ENCODE measurements around the gene ZC3H7A.

Gene ZC3H7A

DNA sequence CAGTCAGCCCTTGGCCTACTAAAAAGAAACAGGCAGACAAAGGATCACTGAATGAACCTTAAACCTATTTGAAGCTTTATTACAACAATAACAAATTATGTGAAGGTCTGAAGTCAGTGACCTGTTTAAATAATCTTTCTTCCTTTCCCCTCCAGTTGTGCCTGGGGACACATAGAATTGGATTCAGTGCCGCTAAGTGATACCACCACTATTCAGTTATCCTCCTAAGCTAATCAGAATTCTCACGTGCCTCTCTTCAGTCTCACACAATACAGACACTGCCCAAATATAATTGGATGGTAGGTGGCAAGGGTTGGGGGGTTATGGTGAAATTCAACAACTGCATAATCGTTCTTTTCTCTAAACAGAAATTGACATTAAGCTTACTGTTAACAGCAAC lies 65.8 kb downstream of the ZC3H7A start:
- TF ChIP-seq ZNF157 (tag by site-specific recombination; IDR thresholded peaks at IDR 0.05) (no peak), CTCF (tag by site-specific recombination; IDR thresholded peaks at IDR 0.05) (no peak), ZNF501 (tag by site-specific recombination; IDR thresholded peaks at IDR 0.05) (no peak), ZNF600 (tag by site-specific recombination; IDR thresholded peaks at IDR 0.05) (no peak), ZNF518A (tag by site-specific recombination; conservative IDR thresholded peaks at IDR 0.05; ENCODE audit: low read depth) (no peak), BCL11A (tag by site-specific recombination; IDR thresholded peaks at IDR 0.05; ENCODE audit: low read depth) (no peak), ZNF37A (tag by site-specific recombination; IDR thresholded peaks at IDR 0.05) (no peak), MZF1 (tag by site-specific recombination; IDR thresholded peaks at IDR 0.05; ENCODE audit: borderline replicate concordance) (no peak), ZNF416 (tag by site-specific recombination; IDR thresholded peaks at IDR 0.05) (no peak)
- TF ChIP-seq, protein P1, sequence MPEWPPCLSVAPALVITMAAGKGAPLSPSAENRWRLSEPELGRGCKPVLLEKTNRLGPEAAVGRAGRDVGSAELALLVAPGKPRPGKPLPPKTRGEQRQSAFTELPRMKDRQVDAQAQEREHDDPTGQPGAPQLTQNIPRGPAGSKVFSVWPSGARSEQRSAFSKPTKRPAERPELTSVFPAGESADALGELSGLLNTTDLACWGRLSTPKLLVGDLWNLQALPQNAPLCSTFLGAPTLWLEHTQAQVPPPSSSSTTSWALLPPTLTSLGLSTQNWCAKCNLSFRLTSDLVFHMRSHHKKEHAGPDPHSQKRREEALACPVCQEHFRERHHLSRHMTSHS (tag by site-specific recombination; IDR thresholded peaks at IDR 0.05): no peak
- no peaks in the 10 kb centered on the region for H3K9me3 ChIP-seq (ENCODE audit: control insufficient read depth, insufficient read depth, low read depth, low read length)
- H3K27ac ChIP-seq (ENCODE audit: extremely low read depth, low read depth, low read length): no peak overlapping the region
- CTCF ChIA-PET: interaction anchor here (0.6 kb wide), 1 partner anchor 16 kb away, joined by 3 read pairs; no protein-coding TSS in a partner anchor
- H3K4me3 ChIP-seq (ENCODE audit: low read depth, low read length): no peak overlapping the region
- H3K4me1 ChIP-seq (ENCODE audit: control insufficient read depth, insufficient read depth, low read length): peaks cover 6% of the 10 kb centered on the region; the same call in 1 of the 2 replicates
- H3K36me3 ChIP-seq (ENCODE audit: control insufficient read depth in 2 of 2, insufficient read depth in 1 of 2, low read length in 2 of 2): peaks cover 21 to 84% of the 10 kb centered on the region in 2 experiments
- POLR2A ChIA-PET: no interaction called here

DNA sequence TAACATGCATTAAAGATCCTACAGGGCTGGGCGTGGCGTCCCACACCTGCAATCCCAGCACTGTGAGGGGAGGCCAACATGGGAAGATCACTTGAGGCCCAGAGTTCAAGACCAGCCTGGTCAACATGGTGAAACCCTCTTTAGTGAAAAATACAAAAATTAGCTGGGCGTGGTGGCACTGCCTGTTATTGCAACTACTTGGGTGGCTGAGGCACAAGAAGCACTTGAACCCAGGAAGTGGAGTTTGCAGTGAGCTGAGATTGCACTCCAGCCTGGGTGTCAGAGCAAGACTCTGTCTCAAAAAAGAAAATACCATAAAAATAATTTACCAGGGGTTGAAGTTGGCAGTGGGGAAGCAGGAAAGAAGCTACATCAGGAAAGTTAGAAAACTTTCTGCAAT lies 67.3 kb downstream of the ZC3H7A start:
- H3K9me3 ChIP-seq (ENCODE audit: control insufficient read depth, insufficient read depth, low read depth, low read length): no peaks in the 10 kb centered on the region
- H3K4me3 ChIP-seq (ENCODE audit: low read depth, low read length): no peak overlapping the region
- POLR2A ChIA-PET: no interaction called here
- peaks cover 6% of the 10 kb centered on the region; the same call in 1 of the 2 replicates for H3K4me1 ChIP-seq (ENCODE audit: control insufficient read depth, insufficient read depth, low read length)
- no peak overlapping the region for H3K27ac ChIP-seq (ENCODE audit: extremely low read depth, low read depth, low read length)
- peaks cover 27 to 84% of the 10 kb centered on the region in 2 experiments for H3K36me3 ChIP-seq (ENCODE audit: control insufficient read depth in 2 of 2, insufficient read depth in 1 of 2, low read length in 2 of 2)
- TF ChIP-seq ZNF623 (tag by site-specific recombination; IDR thresholded peaks at IDR 0.05) (no peak), ZNF624 (tag by site-specific recombination; IDR thresholded peaks at IDR 0.05) (no peak)
- TF ChIP-seq, protein P2, sequence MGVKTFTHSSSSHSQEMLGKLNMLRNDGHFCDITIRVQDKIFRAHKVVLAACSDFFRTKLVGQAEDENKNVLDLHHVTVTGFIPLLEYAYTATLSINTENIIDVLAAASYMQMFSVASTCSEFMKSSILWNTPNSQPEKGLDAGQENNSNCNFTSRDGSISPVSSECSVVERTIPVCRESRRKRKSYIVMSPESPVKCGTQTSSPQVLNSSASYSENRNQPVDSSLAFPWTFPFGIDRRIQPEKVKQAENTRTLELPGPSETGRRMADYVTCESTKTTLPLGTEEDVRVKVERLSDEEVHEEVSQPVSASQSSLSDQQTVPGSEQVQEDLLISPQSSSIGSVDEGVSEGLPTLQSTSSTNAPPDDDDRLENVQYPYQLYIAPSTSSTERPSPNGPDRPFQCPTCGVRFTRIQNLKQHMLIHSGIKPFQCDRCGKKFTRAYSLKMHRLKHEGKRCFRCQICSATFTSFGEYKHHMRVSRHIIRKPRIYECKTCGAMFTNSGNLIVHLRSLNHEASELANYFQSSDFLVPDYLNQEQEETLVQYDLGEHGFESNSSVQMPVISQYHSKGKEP (tag by site-specific recombination; IDR thresholded peaks at IDR 0.05): no peak
- TF ChIP-seq, protein P3, sequence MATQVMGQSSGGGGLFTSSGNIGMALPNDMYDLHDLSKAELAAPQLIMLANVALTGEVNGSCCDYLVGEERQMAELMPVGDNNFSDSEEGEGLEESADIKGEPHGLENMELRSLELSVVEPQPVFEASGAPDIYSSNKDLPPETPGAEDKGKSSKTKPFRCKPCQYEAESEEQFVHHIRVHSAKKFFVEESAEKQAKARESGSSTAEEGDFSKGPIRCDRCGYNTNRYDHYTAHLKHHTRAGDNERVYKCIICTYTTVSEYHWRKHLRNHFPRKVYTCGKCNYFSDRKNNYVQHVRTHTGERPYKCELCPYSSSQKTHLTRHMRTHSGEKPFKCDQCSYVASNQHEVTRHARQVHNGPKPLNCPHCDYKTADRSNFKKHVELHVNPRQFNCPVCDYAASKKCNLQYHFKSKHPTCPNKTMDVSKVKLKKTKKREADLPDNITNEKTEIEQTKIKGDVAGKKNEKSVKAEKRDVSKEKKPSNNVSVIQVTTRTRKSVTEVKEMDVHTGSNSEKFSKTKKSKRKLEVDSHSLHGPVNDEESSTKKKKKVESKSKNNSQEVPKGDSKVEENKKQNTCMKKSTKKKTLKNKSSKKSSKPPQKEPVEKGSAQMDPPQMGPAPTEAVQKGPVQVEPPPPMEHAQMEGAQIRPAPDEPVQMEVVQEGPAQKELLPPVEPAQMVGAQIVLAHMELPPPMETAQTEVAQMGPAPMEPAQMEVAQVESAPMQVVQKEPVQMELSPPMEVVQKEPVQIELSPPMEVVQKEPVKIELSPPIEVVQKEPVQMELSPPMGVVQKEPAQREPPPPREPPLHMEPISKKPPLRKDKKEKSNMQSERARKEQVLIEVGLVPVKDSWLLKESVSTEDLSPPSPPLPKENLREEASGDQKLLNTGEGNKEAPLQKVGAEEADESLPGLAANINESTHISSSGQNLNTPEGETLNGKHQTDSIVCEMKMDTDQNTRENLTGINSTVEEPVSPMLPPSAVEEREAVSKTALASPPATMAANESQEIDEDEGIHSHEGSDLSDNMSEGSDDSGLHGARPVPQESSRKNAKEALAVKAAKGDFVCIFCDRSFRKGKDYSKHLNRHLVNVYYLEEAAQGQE (tag by site-specific recombination; IDR thresholded peaks at IDR 0.05): no peak
- CTCF ChIA-PET: no interaction called here
